DLD1 (cell line): ENCODE measurements around the gene TMEM223.
"Not testable (repeated sequence)": the region's sequence is repeated elsewhere in the genome, so short reads cannot be mapped to it uniquely, and the experiment has no call there.

Experiments
- in situ Hi-C: cut with HindIII; loops from 2 replicates; pipeline ENCODE4 v1.10.0; 2017; ENCODE audit warnings: low sequenced_read_pairs

Gene TMEM223

GRCh38 chr11:62753736-62754603, 37.8 kb downstream of the TMEM223 start, which contains the start of gene ZBTB3:
TSS of gene ZBTB3 (minus strand) at chr11:62754160. CDS start at chr11:62753664, 496 bp downstream.
- in situ Hi-C loops: no loop called here

GRCh38 chr11:62752994-62753735, 38.6 kb downstream of the TMEM223 start:
- in situ Hi-C loops: no loop called here

- in situ Hi-C loops: no loop called here
Observed at GRCh38 chr11:62752177-62752785, 39.5 kb downstream of the TMEM223 start.

GRCh38 chr11:62749931-62750330, 41.9 kb downstream of the TMEM223 start:
- in situ Hi-C loops: not testable (repeated sequence)

- in situ Hi-C loops: no loop called here
Observed at GRCh38 chr11:62747475-62748160, 44.2 kb downstream of the TMEM223 start.
